Measurements from ENCODE around the gene PCBD2. TPM values are rescaled to one million over a fixed set of nuclear protein-coding genes. Genes with fewer than 3 reads are reported as not detected.
"Not testable (repeated sequence)": the region's sequence is repeated elsewhere in the genome, so short reads cannot be mapped to it uniquely, and the experiment has no call there.

PCBD2 gene
- total RNA-seq, 1 donor from 2014 or later = 11.5 TPM

GRCh38 chr5:134879456-134879855, 25.5 kb upstream of the PCBD2 start:
- H3K4me1 Mint-ChIP-seq = peaks cover 41% of the 10 kb centered on the region
- no peak overlapping the region for H3K27ac Mint-ChIP-seq
- H3K27me3 Mint-ChIP-seq = no peaks in the 10 kb centered on the region
- no peaks in the 10 kb centered on the region for H3K9me3 Mint-ChIP-seq
- DNase-seq (no peak), ATAC-seq (ENCODE audit: low read depth) (no peak)
- no peak for TF ChIP-seq CTCF (IDR thresholded peaks at IDR 0.05)
- CTCF ChIA-PET = interaction anchor here (0.7 kb wide), 1 partner anchor 247 kb away, joined by 3 read pairs; the partner anchor contains the start of gene SAR1B
- peaks cover 23% of the 10 kb centered on the region for H3K36me3 Mint-ChIP-seq (ENCODE audit: low read depth)
- intact Hi-C loops (cut with micrococcal nuclease) = no loop called here
- POLR2A ChIA-PET = interaction anchor here (0.7 kb wide), 2 partner anchors 26 to 219 kb away, joined by 3 to 4 read pairs; no protein-coding TSS in a partner anchor
- no peak overlapping the region for H3K4me3 Mint-ChIP-seq

- H3K4me3 Mint-ChIP-seq; ATAC-seq (ENCODE audit: low read depth); H3K27ac Mint-ChIP-seq; H3K27me3 Mint-ChIP-seq; DNase-seq; CTCF ChIA-PET; POLR2A ChIA-PET; intact Hi-C loops (cut with micrococcal nuclease); H3K9me3 Mint-ChIP-seq: not testable (repeated sequence)
- peaks cover 19% of the 10 kb centered on the region for H3K36me3 Mint-ChIP-seq (ENCODE audit: low read depth)
- H3K4me1 Mint-ChIP-seq = peaks cover 34% of the 10 kb centered on the region
These were observed 24.0 kb upstream of the PCBD2 start for GRCh38 chr5:134880937-134881336.

- CTCF ChIA-PET; H3K27ac Mint-ChIP-seq; H3K9me3 Mint-ChIP-seq; ATAC-seq (ENCODE audit: low read depth); DNase-seq; H3K4me3 Mint-ChIP-seq; POLR2A ChIA-PET; H3K27me3 Mint-ChIP-seq; intact Hi-C loops (cut with micrococcal nuclease): not testable (repeated sequence)
- Mint-ChIP-seq H3K36me3 (ENCODE audit: low read depth) (peaks cover 19% of the 10 kb centered on the region), H3K4me1 (peaks cover 26% of the 10 kb centered on the region)
These were observed 23.2 kb upstream of the PCBD2 start for GRCh38 chr5:134881711-134882110.

GRCh38 chr5:134887593-134888159, 17.3 kb upstream of the PCBD2 start:
- ChIA-PET POLR2A (no interaction called here), CTCF (no interaction called here)
- Mint-ChIP-seq H3K4me1 (peaks cover 11% of the 10 kb centered on the region), H3K9me3 (no peaks in the 10 kb centered on the region), H3K27me3 (no peaks in the 10 kb centered on the region), H3K36me3 (ENCODE audit: low read depth) (peaks cover 40% of the 10 kb centered on the region), H3K4me3 (no peak overlapping the region), H3K27ac (no peak overlapping the region)
- intact Hi-C loops (cut with micrococcal nuclease) = no loop called here
- ATAC-seq (ENCODE audit: low read depth) (no peak), DNase-seq (no peak)
- TF ChIP-seq CTCF (IDR thresholded peaks at IDR 0.05) = no peak

- ChIA-PET CTCF (no interaction called here), POLR2A (interaction anchor here (1.0 kb wide), 1 partner anchor 44 kb away, joined by 3 read pairs; the partner anchor contains the start of gene C5orf24)
- Mint-ChIP-seq H3K9me3 (no peaks in the 10 kb centered on the region), H3K27me3 (no peaks in the 10 kb centered on the region), H3K4me3 (no peak overlapping the region), H3K27ac (no peak overlapping the region), H3K36me3 (ENCODE audit: low read depth) (peaks cover 50% of the 10 kb centered on the region), H3K4me1 (peaks cover 11% of the 10 kb centered on the region)
- intact Hi-C loops (cut with micrococcal nuclease) = no loop called here
- ATAC-seq (ENCODE audit: low read depth) = no peak
- no peak for DNase-seq
- TF ChIP-seq CTCF (IDR thresholded peaks at IDR 0.05) = no peak
These were observed 15.6 kb upstream of the PCBD2 start for GRCh38 chr5:134889335-134889734.

GRCh38 chr5:134891473-134891872, 13.5 kb upstream of the PCBD2 start:
- ChIA-PET POLR2A (interaction anchor here (0.7 kb wide), 1 partner anchor 15 kb away, joined by 3 read pairs; no protein-coding TSS in a partner anchor), CTCF (interaction anchor here (1.1 kb wide), 1 partner anchor 13 kb away, joined by 9 read pairs; no protein-coding TSS in a partner anchor)
- no peak overlapping the region for H3K27ac Mint-ChIP-seq
- intact Hi-C loops (cut with micrococcal nuclease) = no loop called here
- no peak overlapping the region for H3K4me3 Mint-ChIP-seq
- ATAC-seq (ENCODE audit: low read depth) (no peak), DNase-seq (no peak)
- H3K9me3 Mint-ChIP-seq = no peaks in the 10 kb centered on the region
- H3K36me3 Mint-ChIP-seq (ENCODE audit: low read depth) = peaks cover 66% of the 10 kb centered on the region
- no peak for TF ChIP-seq CTCF (IDR thresholded peaks at IDR 0.05)
- no peaks in the 10 kb centered on the region for H3K27me3 Mint-ChIP-seq
- peaks cover 14% of the 10 kb centered on the region for H3K4me1 Mint-ChIP-seq

All from activated B cell treated with CpG ODN at 0.5 μM for 24 hours (primary cell).